OCI-LY3 (cell line): ENCODE data around the gene GPX5.

Source experiments
- H2AFZ ChIP-seq: fragments of 200-600, 300-600 bp; shearing (Covaris generic); 2 replicates; pipeline ENCODE4 v1.6.0; 2014; ENCODE audit warnings: antibody characterized with exemption, low read depth, low read length
- H3K27ac ChIP-seq: fragments of 200-600, 300-600 bp; sonication (generic); 2 replicates; pipeline ENCODE4 v1.5.1; 2014; ENCODE audit warnings: mild to moderate bottlenecking, low read length, moderate library complexity, mixed read lengths
- H3K27me3 ChIP-seq: fragments of 200-600, 300-600 bp; sonication (generic); 2 replicates; pipeline ENCODE4 v1.6.1; 2014; ENCODE audit warnings: low read depth, low read length, mixed read lengths
- H3K36me3 ChIP-seq: fragments of 200-600, 300-600 bp; sonication (generic); replicated peaks from 2 replicates; pipeline ENCODE3; 2014; ENCODE audit warnings: low read depth, low read length, mixed read lengths
- H3K4me1 ChIP-seq: fragments of 300-600, 200-600 bp; sonication (generic); 2 replicates; pipeline ENCODE4 v1.6.1; 2014; ENCODE audit warnings: low read length, mixed read lengths
- H3K4me2 ChIP-seq: fragments of 200-600, 300-600 bp; sonication (generic); 2 replicates; pipeline ENCODE4 v1.6.1; 2014; ENCODE audit warnings: low read length, mixed read lengths
- H3K4me3 ChIP-seq: fragments of 300-600, 200-600 bp; sonication (generic); 2 replicates; pipeline ENCODE4 v1.5.1; 2014; ENCODE audit warnings: antibody characterized with exemption, mild to moderate bottlenecking, low read length, moderate library complexity
- H3K79me2 ChIP-seq: fragments of 300-600, 200-600 bp; shearing (Covaris generic); 2 replicates; pipeline ENCODE4 v1.6.1; 2014; ENCODE audit warnings: mild to moderate bottlenecking, low read length, mixed read lengths
- H3K9ac ChIP-seq: fragments of 300-600, 200-600 bp; shearing (Covaris generic); 2 replicates; pipeline ENCODE4 v1.6.0; 2014; ENCODE audit warnings: mild to moderate bottlenecking, low read length, moderate library complexity
- H3K9me3 ChIP-seq: fragments of 200-600, 300-600 bp; shearing (Covaris generic); 2 replicates; pipeline ENCODE4 v1.6.1; 2014; ENCODE audit warnings: low read length, mixed read lengths; ENCODE audit not compliant: insufficient read depth
- H4K20me1 ChIP-seq: fragments of 200-600, 300-600 bp; sonication (generic); 2 replicates; pipeline ENCODE4 v1.6.1; 2016; ENCODE audit warnings: low read length, mixed read lengths; ENCODE audit not compliant: insufficient read depth
- CTCF ChIP-seq: fragments of 200-600, 300-600 bp; sonication (generic); IDR thresholded peaks from 2 replicates; pipeline ENCODE4 v1.5.1; 2014; ENCODE audit warnings: antibody characterized with exemption, low read length, low read depth
- EZH2phosphoT487 ChIP-seq: fragments of 200-600 bp; shearing (Covaris generic); IDR thresholded peaks from 2 replicates; pipeline ENCODE4 v1.6.1; 2018; ENCODE audit warnings: antibody characterized with exemption, mixed run types, low read depth

Gene GPX5

GRCh38 chr6:28490205-28490890 lies 35.3 kb upstream of the GPX5 start:
- Histone ChIP-seq H3K36me3 (no peaks in the 10 kb centered on the region), H3K9me3 (no peaks in the 10 kb centered on the region), H3K79me2 (no peaks in the 10 kb centered on the region), H4K20me1 (no peaks in the 10 kb centered on the region), H3K4me3 (no peak overlapping the region), H3K4me2 (no peak overlapping the region; the same call in 1 of the 2 replicates), H2AFZ (no peak overlapping the region), H3K9ac (no peak overlapping the region), H3K27me3 (no peaks in the 10 kb centered on the region), H3K4me1 (peaks cover 10% of the 10 kb centered on the region), H3K27ac (no peak overlapping the region)
- TF ChIP-seq CTCF (no peak), EZH2phosphoT487 (no peak)

GRCh38 chr6:28491984-28492317 lies 33.7 kb upstream of the GPX5 start:
- Histone ChIP-seq H3K27me3 (no peaks in the 10 kb centered on the region), H3K9me3 (no peaks in the 10 kb centered on the region), H3K27ac (no peak overlapping the region), H4K20me1 (no peaks in the 10 kb centered on the region), H3K4me3 (0 out of 2 replicates have a peak overlapping the region, but pooled peaks have one; percentile 63), H3K36me3 (no peaks in the 10 kb centered on the region), H3K79me2 (no peaks in the 10 kb centered on the region), H2AFZ (no peak overlapping the region), H3K9ac (no peak overlapping the region), H3K4me1 (peaks cover 10% of the 10 kb centered on the region), H3K4me2 (peak overlapping the region; percentile 56)
- no peak for TF ChIP-seq CTCF
- TF ChIP-seq EZH2phosphoT487 = no peak

GRCh38 chr6:28496099-28496779 lies 29.4 kb upstream of the GPX5 start:
- Histone ChIP-seq H3K79me2 (no peaks in the 10 kb centered on the region), H3K4me1 (peaks cover 5% of the 10 kb centered on the region; the same call in 1 of the 2 replicates), H2AFZ (no peak overlapping the region), H3K4me2 (no peak overlapping the region), H3K27me3 (no peaks in the 10 kb centered on the region), H3K9me3 (no peaks in the 10 kb centered on the region), H3K9ac (no peak overlapping the region), H3K4me3 (no peak overlapping the region), H3K27ac (no peak overlapping the region), H3K36me3 (no peaks in the 10 kb centered on the region), H4K20me1 (no peaks in the 10 kb centered on the region)
- no peak for TF ChIP-seq EZH2phosphoT487
- TF ChIP-seq CTCF = peak; percentile 44

GRCh38 chr6:28497306-28497705 lies 28.4 kb upstream of the GPX5 start:
- Histone ChIP-seq H3K4me2 (no peak overlapping the region), H3K4me3 (no peak overlapping the region), H3K27me3 (no peaks in the 10 kb centered on the region), H4K20me1 (no peaks in the 10 kb centered on the region), H3K36me3 (no peaks in the 10 kb centered on the region), H3K27ac (no peak overlapping the region), H3K4me1 (no peaks in the 10 kb centered on the region), H3K79me2 (no peaks in the 10 kb centered on the region), H2AFZ (no peak overlapping the region), H3K9ac (no peak overlapping the region), H3K9me3 (no peaks in the 10 kb centered on the region)
- TF ChIP-seq EZH2phosphoT487 (no peak), CTCF (no peak)
